Stimulated activated memory B cell treated with anti-CD40 and anti-IgM and Interleukin-4, amounts not matched to agents 10 μg/mL and 1 μg/mL and 100 μg/mL, for 72 hours (primary cell): Measurements from ENCODE around the gene CEP192.
A peak's percentile ranks its signal among the peaks of the same experiment; 100 is the strongest.
"Not testable (repeated sequence)": the region's sequence is repeated elsewhere in the genome, so short reads cannot be mapped to it uniquely, and the experiment has no call there.

ENCODE experiments used
- ATAC-seq: fragments of 150-1000 bp; cut with Tn5 transposase; 2 replicates; pipeline ENCODE4 v1.10.0; 2021
- H3K27ac Mint-ChIP-seq: one replicate; pipeline ENCODE4 v1.8.0; 2022; ENCODE audit warnings: mild to moderate bottlenecking, mixed read lengths
- H3K27me3 Mint-ChIP-seq: one replicate; pipeline ENCODE4 v1.8.0; 2022; ENCODE audit warnings: mixed read lengths
- H3K36me3 Mint-ChIP-seq: one replicate; pipeline ENCODE4 v1.8.0; 2022; ENCODE audit warnings: mixed read lengths
- H3K4me1 Mint-ChIP-seq: one replicate; pipeline ENCODE4 v1.8.0; 2022; ENCODE audit warnings: mixed read lengths
- H3K4me3 Mint-ChIP-seq: one replicate; pipeline ENCODE4 v1.8.0; 2022; ENCODE audit warnings: mild to moderate bottlenecking, moderate library complexity, mixed read lengths
- H3K9me3 Mint-ChIP-seq: one replicate; pipeline ENCODE4 v1.8.0; 2022; ENCODE audit warnings: mixed read lengths

Gene CEP192

GRCh38 chr18:13096719-13097118 lies 105.6 kb downstream of the CEP192 start:
- no peak overlapping the region for H3K27ac Mint-ChIP-seq
- no peaks in the 10 kb centered on the region for H3K4me1 Mint-ChIP-seq
- H3K9me3 Mint-ChIP-seq: no peaks in the 10 kb centered on the region
- no peaks in the 10 kb centered on the region for H3K27me3 Mint-ChIP-seq
- H3K4me3 Mint-ChIP-seq: no peak overlapping the region
- no peak for ATAC-seq
- H3K36me3 Mint-ChIP-seq: peaks cover 75% of the 10 kb centered on the region

- ATAC-seq, H3K4me3 Mint-ChIP-seq, H3K4me1 Mint-ChIP-seq, H3K9me3 Mint-ChIP-seq, H3K27me3 Mint-ChIP-seq, H3K27ac Mint-ChIP-seq: not testable (repeated sequence)
- H3K36me3 Mint-ChIP-seq: peaks cover 84% of the 10 kb centered on the region
Measured at GRCh38 chr18:13098104-13098503, 106.9 kb downstream of the CEP192 start.

- Mint-ChIP-seq H3K9me3 (no peaks in the 10 kb centered on the region), H3K27ac (no peak overlapping the region), H3K27me3 (no peaks in the 10 kb centered on the region), H3K4me1 (no peaks in the 10 kb centered on the region), H3K4me3 (no peak overlapping the region), H3K36me3 (peaks cover 88% of the 10 kb centered on the region)
- ATAC-seq: no peak
Measured at GRCh38 chr18:13099113-13099512, 108.0 kb downstream of the CEP192 start.

DNA sequence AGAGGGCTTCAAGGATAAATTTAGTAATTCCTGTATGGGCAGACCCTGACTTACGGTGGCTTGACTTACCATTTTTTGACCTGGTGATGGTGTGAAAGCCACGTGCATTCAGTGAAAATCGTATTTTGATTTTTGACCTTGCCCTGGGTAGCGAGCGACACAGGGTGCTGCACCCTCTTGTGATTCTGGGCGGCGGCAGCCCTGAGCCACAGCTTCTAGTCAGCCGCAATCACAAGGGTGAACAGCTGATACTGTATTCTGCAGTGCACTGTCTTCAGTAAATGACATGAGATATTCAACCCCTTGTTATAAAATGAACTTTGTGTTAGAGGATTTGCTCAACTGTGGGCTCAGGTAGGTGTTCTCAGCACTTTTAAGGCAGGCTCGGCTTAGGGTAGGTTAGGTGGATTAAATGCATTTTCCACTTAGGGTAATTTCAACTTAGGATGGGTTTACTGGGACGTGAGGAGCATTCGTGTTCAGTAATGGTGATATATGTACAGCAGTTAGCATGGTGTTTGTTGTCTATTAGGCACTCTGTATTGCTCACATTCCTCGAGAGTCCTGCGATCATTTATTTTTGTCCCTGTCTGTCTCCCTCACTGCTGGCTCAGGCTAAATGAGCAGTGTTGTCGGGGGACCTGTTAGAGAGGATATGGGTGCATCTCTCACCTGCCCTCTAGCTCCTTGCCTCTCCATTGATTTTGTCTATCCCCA lies 109.9 kb downstream of the CEP192 start:
- Mint-ChIP-seq H3K4me1 (no peaks in the 10 kb centered on the region), H3K27ac (no peak overlapping the region), H3K27me3 (no peaks in the 10 kb centered on the region), H3K9me3 (no peaks in the 10 kb centered on the region), H3K4me3 (no peak overlapping the region), H3K36me3 (peaks cover 88% of the 10 kb centered on the region)
- ATAC-seq: no peak

- H3K27ac Mint-ChIP-seq: no peak overlapping the region
- no peak for ATAC-seq
- peaks cover 4% of the 10 kb centered on the region for H3K9me3 Mint-ChIP-seq
- H3K27me3 Mint-ChIP-seq: no peaks in the 10 kb centered on the region
- H3K4me3 Mint-ChIP-seq: no peak overlapping the region
- H3K36me3 Mint-ChIP-seq: peaks cover 88% of the 10 kb centered on the region
- no peaks in the 10 kb centered on the region for H3K4me1 Mint-ChIP-seq
Measured at GRCh38 chr18:13101659-13102197, 110.6 kb downstream of the CEP192 start.

DNA sequence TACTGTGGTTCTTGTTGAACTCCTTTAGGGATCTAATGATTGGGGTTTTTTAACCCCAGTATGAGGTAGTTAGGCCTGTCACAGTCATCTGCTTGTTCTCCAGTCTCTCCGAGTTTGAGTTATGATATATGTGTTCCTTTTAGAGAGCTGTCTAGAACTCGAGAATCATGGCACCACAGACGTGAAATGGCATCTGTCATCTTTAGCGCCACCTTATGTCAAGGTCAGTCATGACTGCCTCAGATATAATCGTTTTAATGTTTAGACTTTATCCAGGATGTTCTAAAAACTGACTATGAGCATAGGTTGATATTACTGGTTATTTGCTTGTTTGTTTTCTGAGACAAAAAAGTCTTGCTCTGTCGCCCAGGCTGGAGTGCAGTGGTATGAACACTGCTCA lies 112.2 kb downstream of the CEP192 start:
- ATAC-seq: no peak
- no peak overlapping the region for H3K27ac Mint-ChIP-seq
- H3K27me3 Mint-ChIP-seq: no peaks in the 10 kb centered on the region
- peaks cover 95% of the 10 kb centered on the region for H3K36me3 Mint-ChIP-seq
- H3K4me1 Mint-ChIP-seq: no peaks in the 10 kb centered on the region
- peaks cover 4% of the 10 kb centered on the region for H3K9me3 Mint-ChIP-seq
- H3K4me3 Mint-ChIP-seq: no peak overlapping the region

DNA sequence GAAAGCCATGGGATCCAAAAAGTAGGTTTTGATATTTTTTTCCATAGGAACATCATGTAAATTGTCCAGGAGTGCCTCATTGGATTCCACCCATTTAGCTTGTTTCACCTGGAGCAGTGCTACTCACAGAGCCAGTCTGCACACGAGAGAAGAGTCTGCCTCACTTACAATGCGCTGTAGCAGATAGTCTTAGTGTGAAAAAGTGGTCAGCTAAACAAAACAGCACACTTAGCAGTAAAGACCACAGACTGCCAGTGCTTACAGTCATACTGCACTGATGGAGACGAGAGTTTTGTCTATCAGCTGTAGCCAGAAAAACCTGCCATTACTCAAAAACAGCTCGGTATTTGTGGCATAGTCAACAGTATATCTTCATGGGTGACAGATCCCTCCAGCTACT lies 113.9 kb downstream of the CEP192 start:
- Mint-ChIP-seq H3K4me3 (no peak overlapping the region), H3K27ac (no peak overlapping the region), H3K27me3 (no peaks in the 10 kb centered on the region), H3K36me3 (peaks cover 92% of the 10 kb centered on the region), H3K4me1 (no peaks in the 10 kb centered on the region), H3K9me3 (peaks cover 4% of the 10 kb centered on the region)
- no peak for ATAC-seq

DNA sequence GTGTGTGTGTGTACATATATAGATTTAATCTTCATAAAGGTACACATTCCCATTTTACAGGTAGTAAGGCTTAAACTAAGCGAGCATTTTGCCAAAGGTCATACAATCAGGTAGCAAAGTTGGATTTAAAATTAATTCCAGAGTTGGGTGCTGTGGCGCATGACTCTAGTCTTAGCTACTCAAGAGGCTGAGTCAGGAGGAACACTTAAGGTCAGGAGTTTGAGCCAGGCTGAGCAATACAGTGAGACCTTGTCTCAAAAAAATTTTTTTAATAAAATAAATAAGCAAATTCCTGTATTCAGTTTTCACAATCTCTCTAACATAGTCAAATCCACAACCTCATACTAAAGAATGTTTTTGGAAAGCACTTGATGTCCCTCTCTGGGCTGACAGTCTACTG lies 115.9 kb downstream of the CEP192 start:
- ATAC-seq: no peak
- no peak overlapping the region for H3K27ac Mint-ChIP-seq
- peaks cover 4% of the 10 kb centered on the region for H3K9me3 Mint-ChIP-seq
- no peak overlapping the region for H3K4me3 Mint-ChIP-seq
- H3K4me1 Mint-ChIP-seq: no peaks in the 10 kb centered on the region
- H3K36me3 Mint-ChIP-seq: peaks cover 87% of the 10 kb centered on the region
- H3K27me3 Mint-ChIP-seq: no peaks in the 10 kb centered on the region

DNA sequence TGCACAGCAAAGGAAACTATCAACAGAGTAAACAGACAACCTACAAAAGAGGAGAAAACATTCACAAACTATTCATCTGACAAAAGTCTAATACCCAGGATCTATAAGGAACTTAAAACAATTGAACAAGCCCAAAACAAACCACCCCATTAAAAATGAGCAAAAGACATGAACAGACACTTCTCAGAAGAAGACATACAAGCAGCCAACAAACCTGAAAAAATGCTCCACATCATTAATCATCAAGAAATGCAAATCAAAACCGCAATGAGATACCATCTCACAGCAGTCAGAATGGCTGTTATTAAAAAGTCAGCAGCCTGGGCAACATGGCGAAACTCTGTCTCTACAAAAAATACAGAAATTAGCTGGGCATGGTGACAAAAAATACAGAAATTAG lies 117.2 kb downstream of the CEP192 start:
- Mint-ChIP-seq H3K27ac (no peak overlapping the region), H3K4me3 (no peak overlapping the region), H3K4me1 (no peaks in the 10 kb centered on the region), H3K9me3 (peaks cover 4% of the 10 kb centered on the region), H3K27me3 (no peaks in the 10 kb centered on the region), H3K36me3 (peaks cover 74% of the 10 kb centered on the region)
- ATAC-seq: no peak

GRCh38 chr18:13110559-13110958 lies 119.4 kb downstream of the CEP192 start:
- no peak overlapping the region for H3K4me3 Mint-ChIP-seq
- no peaks in the 10 kb centered on the region for H3K27me3 Mint-ChIP-seq
- H3K36me3 Mint-ChIP-seq: peaks cover 61% of the 10 kb centered on the region
- no peak for ATAC-seq
- H3K27ac Mint-ChIP-seq: no peak overlapping the region
- H3K4me1 Mint-ChIP-seq: no peaks in the 10 kb centered on the region
- peaks cover 4% of the 10 kb centered on the region for H3K9me3 Mint-ChIP-seq

- no peaks in the 10 kb centered on the region for H3K27me3 Mint-ChIP-seq
- no peak overlapping the region for H3K27ac Mint-ChIP-seq
- no peak overlapping the region for H3K4me3 Mint-ChIP-seq
- no peaks in the 10 kb centered on the region for H3K9me3 Mint-ChIP-seq
- H3K36me3 Mint-ChIP-seq: peaks cover 49% of the 10 kb centered on the region
- no peaks in the 10 kb centered on the region for H3K4me1 Mint-ChIP-seq
- ATAC-seq: no peak
Measured at GRCh38 chr18:13112982-13113381, 121.8 kb downstream of the CEP192 start.

DNA sequence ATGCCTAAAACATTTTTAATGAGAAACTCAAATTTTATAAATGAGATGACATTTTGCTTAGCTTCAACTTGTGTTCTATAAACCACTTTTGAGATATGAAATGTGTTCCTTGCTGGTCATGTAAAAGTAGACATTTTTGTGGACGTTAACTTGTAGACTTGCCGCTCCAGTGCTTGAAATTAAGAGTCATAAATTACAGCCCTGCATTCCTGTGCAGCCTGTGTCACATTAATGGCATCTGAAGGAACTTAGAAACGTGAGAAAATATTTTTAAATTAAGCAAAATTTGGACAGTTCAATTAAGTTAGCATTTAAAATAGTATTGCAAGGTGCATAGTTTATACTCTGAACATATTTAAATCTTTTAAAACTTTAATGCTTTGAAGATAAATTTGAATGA lies 129.1 kb downstream of the CEP192 start:
- H3K36me3 Mint-ChIP-seq: peaks cover 26% of the 10 kb centered on the region
- no peaks in the 10 kb centered on the region for H3K9me3 Mint-ChIP-seq
- ATAC-seq: no peak
- no peak overlapping the region for H3K4me3 Mint-ChIP-seq
- H3K4me1 Mint-ChIP-seq: no peaks in the 10 kb centered on the region
- H3K27me3 Mint-ChIP-seq: no peaks in the 10 kb centered on the region
- H3K27ac Mint-ChIP-seq: no peak overlapping the region

- no peaks in the 10 kb centered on the region for H3K4me1 Mint-ChIP-seq
- no peak for ATAC-seq
Measured at GRCh38 chr18:13120983-13121441, 129.8 kb downstream of the CEP192 start.

GRCh38 chr18:13124411-13124810 lies 133.2 kb downstream of the CEP192 start:
- Mint-ChIP-seq H3K4me3 (no peak overlapping the region), H3K36me3 (peaks cover 9% of the 10 kb centered on the region), H3K27ac (no peak overlapping the region), H3K9me3 (no peaks in the 10 kb centered on the region), H3K27me3 (no peaks in the 10 kb centered on the region), H3K4me1 (no peaks in the 10 kb centered on the region)
- ATAC-seq: no peak

More at GRCh38 chr18:13120983-13121441, 129.8 kb downstream of the CEP192 start:
- no peak overlapping the region for H3K4me3 Mint-ChIP-seq
- no peaks in the 10 kb centered on the region for H3K27me3 Mint-ChIP-seq
- H3K36me3 Mint-ChIP-seq: peaks cover 18% of the 10 kb centered on the region
- H3K9me3 Mint-ChIP-seq: no peaks in the 10 kb centered on the region
- H3K27ac Mint-ChIP-seq: no peak overlapping the region

GRCh38 chr18:13125191-13125590 lies 134.0 kb downstream of the CEP192 start:
- Mint-ChIP-seq H3K36me3 (peaks cover 9% of the 10 kb centered on the region), H3K27me3 (no peaks in the 10 kb centered on the region), H3K27ac (peak overlapping the region; percentile 63), H3K9me3 (no peaks in the 10 kb centered on the region), H3K4me1 (no peaks in the 10 kb centered on the region), H3K4me3 (no peak overlapping the region)
- no peak for ATAC-seq

DNA sequence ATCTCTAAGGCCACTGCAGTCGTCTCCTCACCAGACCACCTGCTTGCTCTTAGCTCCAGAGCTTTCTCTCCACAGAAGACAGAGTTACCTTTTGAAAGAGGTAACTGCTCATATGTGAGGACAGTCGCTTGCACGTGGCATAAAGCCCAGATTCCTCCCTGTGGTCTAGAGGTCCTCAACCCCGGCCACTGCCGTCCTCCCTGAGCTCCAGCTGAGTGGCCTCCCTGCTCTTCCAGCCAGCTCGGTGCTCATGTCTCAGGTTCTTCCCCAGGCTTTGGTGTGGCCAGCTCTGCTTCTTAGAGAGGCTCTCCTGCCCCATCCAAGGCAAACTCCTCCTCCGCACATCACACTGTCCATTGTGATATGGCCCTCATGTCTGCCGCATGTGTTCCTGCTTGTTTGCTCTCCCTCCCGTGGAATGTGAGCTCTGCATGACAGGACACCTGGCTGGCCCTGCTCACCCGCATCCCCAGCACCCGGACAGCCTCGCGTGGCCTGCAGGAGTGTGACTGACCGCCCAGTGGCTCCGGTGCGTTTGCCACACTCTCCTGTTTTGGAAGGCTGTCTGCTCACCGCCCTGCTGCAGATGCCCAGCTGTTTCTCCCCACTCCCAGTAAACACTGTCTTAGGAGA lies 135.9 kb downstream of the CEP192 start:
- no peak overlapping the region for H3K27ac Mint-ChIP-seq
- no peaks in the 10 kb centered on the region for H3K9me3 Mint-ChIP-seq
- no peak overlapping the region for H3K4me3 Mint-ChIP-seq
- no peaks in the 10 kb centered on the region for H3K4me1 Mint-ChIP-seq
- no peaks in the 10 kb centered on the region for H3K27me3 Mint-ChIP-seq
- peaks cover 9% of the 10 kb centered on the region for H3K36me3 Mint-ChIP-seq
- ATAC-seq: no peak
